ENCODE data around the gene DIPK1B.

- TF ChIP-seq ZNF384 (IDR thresholded peaks at IDR 0.05) (no peak), ELF4 (IDR thresholded peaks at IDR 0.05) (no peak), SP1 (IDR thresholded peaks at IDR 0.05) (no peak), BHLHE40 (IDR thresholded peaks at IDR 0.05; ENCODE audit: borderline replicate concordance) (no peak), HDGF (IDR thresholded peaks at IDR 0.05; ENCODE audit: borderline replicate concordance) (no peak), CTBP1 (IDR thresholded peaks at IDR 0.05; ENCODE audit: borderline replicate concordance) (no peak), TARDBP (IDR thresholded peaks at IDR 0.05) (no peak), L3MBTL2 (conservative IDR thresholded peaks at IDR 0.05) (no peak), LEF1 (IDR thresholded peaks at IDR 0.05; ENCODE audit: borderline replicate concordance) (no peak), SUZ12 (IDR thresholded peaks at IDR 0.05) (no peak), FOXA1 (IDR thresholded peaks at IDR 0.05) (no peak), FOXM1 (IDR thresholded peaks at IDR 0.05; ENCODE audit: borderline replicate concordance) (no peak), NFRKB (IDR thresholded peaks at IDR 0.05) (no peak), ARNT (IDR thresholded peaks at IDR 0.05) (no peak)
These were observed 34.2 kb downstream of the DIPK1B start for GRCh38 chr9:136746621-136747020.
